ENCODE measurements around the gene TP53RK. TPM values are rescaled to one million over a fixed set of nuclear protein-coding genes. Genes with fewer than 3 reads are reported as not detected.

TP53RK gene
- 18.0 and 21.0 TPM in 2 replicates for total RNA-seq

- peak within 1 kb of the TSS; percentile 89 for H3K4me3 ChIP-seq (ENCODE audit: insufficient read depth, low read length)
- H3K4me1 ChIP-seq (ENCODE audit: insufficient read depth, low read length), result peaks cover 21% of the 10 kb centered on the region
- peak within 1 kb of the TSS; percentile 87 for H2AFZ ChIP-seq (ENCODE audit: low read length)
- H3K27ac ChIP-seq (ENCODE audit: low read depth, low read length), result peak within 1 kb of the TSS; percentile 80
- peak within 1 kb of the TSS; percentile 97 for H3K4me2 ChIP-seq (ENCODE audit: insufficient read depth, low read length)
- peaks cover 16% of the 10 kb centered on the region for H3K36me3 ChIP-seq (ENCODE audit: insufficient read depth, low read length)
- H4K20me1 ChIP-seq (ENCODE audit: insufficient read depth, low read length), result peaks cover 20% of the 10 kb centered on the region
- H3K79me2 ChIP-seq (ENCODE audit: insufficient read depth, low read length), result peaks cover 43% of the 10 kb centered on the region
- no peak for TF ChIP-seq CTCF (IDR thresholded peaks at IDR 0.05; ENCODE audit: extremely low read depth, low read depth, low read length)
- H3K27me3 ChIP-seq (ENCODE audit: insufficient read depth, low read length), result no peaks in the 10 kb centered on the region
- H3K9me3 ChIP-seq (ENCODE audit: low read depth, low read length), result no peaks in the 10 kb centered on the region
- DNase-seq (ENCODE audit: insufficient read length, low spot score, missing footprints), result peak; percentile 97
These were observed at the start of gene TP53RK for GRCh38 chr20:46689082-46689753. Gene TP53RK, minus strand, starts transcription at chr20:46689444. Its CDS starts 30 bp downstream, at chr20:46689414.

- Histone ChIP-seq H4K20me1 (ENCODE audit: insufficient read depth, low read length) (no peaks in the 10 kb centered on the region), H3K36me3 (ENCODE audit: insufficient read depth, low read length) (peaks cover 34% of the 10 kb centered on the region), H3K79me2 (ENCODE audit: insufficient read depth, low read length) (no peaks in the 10 kb centered on the region), H2AFZ (ENCODE audit: low read length) (no peak overlapping the region), H3K9me3 (ENCODE audit: low read depth, low read length) (no peaks in the 10 kb centered on the region), H3K27me3 (ENCODE audit: insufficient read depth, low read length) (peaks cover 3% of the 10 kb centered on the region), H3K4me1 (ENCODE audit: insufficient read depth, low read length) (no peaks in the 10 kb centered on the region), H3K4me3 (ENCODE audit: insufficient read depth, low read length) (no peak overlapping the region), H3K4me2 (ENCODE audit: insufficient read depth, low read length) (no peak overlapping the region), H3K27ac (ENCODE audit: low read depth, low read length) (no peak overlapping the region)
- no peak for TF ChIP-seq CTCF (IDR thresholded peaks at IDR 0.05; ENCODE audit: extremely low read depth, low read depth, low read length)
- no peak for DNase-seq (ENCODE audit: insufficient read length, low spot score, missing footprints)
These were observed 46.2 kb upstream of the TP53RK start for GRCh38 chr20:46735436-46735835.

- no peaks in the 10 kb centered on the region for H3K9me3 ChIP-seq (ENCODE audit: low read depth, low read length)
- H3K4me3 ChIP-seq (ENCODE audit: insufficient read depth, low read length), result no peak overlapping the region
- peaks cover 49% of the 10 kb centered on the region for H3K36me3 ChIP-seq (ENCODE audit: insufficient read depth, low read length)
- H2AFZ ChIP-seq (ENCODE audit: low read length), result no peak overlapping the region
- no peak for TF ChIP-seq CTCF (IDR thresholded peaks at IDR 0.05; ENCODE audit: extremely low read depth, low read depth, low read length)
- H3K27ac ChIP-seq (ENCODE audit: low read depth, low read length), result no peak overlapping the region
- H4K20me1 ChIP-seq (ENCODE audit: insufficient read depth, low read length), result no peaks in the 10 kb centered on the region
- H3K79me2 ChIP-seq (ENCODE audit: insufficient read depth, low read length), result no peaks in the 10 kb centered on the region
- H3K4me1 ChIP-seq (ENCODE audit: insufficient read depth, low read length), result no peaks in the 10 kb centered on the region
- no peak overlapping the region for H3K4me2 ChIP-seq (ENCODE audit: insufficient read depth, low read length)
- DNase-seq (ENCODE audit: insufficient read length, low spot score, missing footprints), result no peak
- no peaks in the 10 kb centered on the region for H3K27me3 ChIP-seq (ENCODE audit: insufficient read depth, low read length)
These were observed 42.5 kb upstream of the TP53RK start for GRCh38 chr20:46731770-46732169.

GRCh38 chr20:46725186-46726165, 36.2 kb upstream of the TP53RK start:
- no peak for DNase-seq (ENCODE audit: insufficient read length, low spot score, missing footprints)
- no peaks in the 10 kb centered on the region for H3K4me1 ChIP-seq (ENCODE audit: insufficient read depth, low read length)
- no peak overlapping the region for H2AFZ ChIP-seq (ENCODE audit: low read length)
- no peaks in the 10 kb centered on the region for H3K79me2 ChIP-seq (ENCODE audit: insufficient read depth, low read length)
- TF ChIP-seq CTCF (IDR thresholded peaks at IDR 0.05; ENCODE audit: extremely low read depth, low read depth, low read length), result no peak
- no peaks in the 10 kb centered on the region for H3K27me3 ChIP-seq (ENCODE audit: insufficient read depth, low read length)
- H3K27ac ChIP-seq (ENCODE audit: low read depth, low read length), result no peak overlapping the region
- peaks cover 29% of the 10 kb centered on the region for H3K36me3 ChIP-seq (ENCODE audit: insufficient read depth, low read length)
- peaks cover 2% of the 10 kb centered on the region for H3K9me3 ChIP-seq (ENCODE audit: low read depth, low read length)
- H3K4me3 ChIP-seq (ENCODE audit: insufficient read depth, low read length), result no peak overlapping the region
- peaks cover 3% of the 10 kb centered on the region for H4K20me1 ChIP-seq (ENCODE audit: insufficient read depth, low read length)
- H3K4me2 ChIP-seq (ENCODE audit: insufficient read depth, low read length), result no peak overlapping the region
